GM19467 (cell line): ENCODE data around the gene ALDOC.
A peak's percentile ranks its signal among the peaks of the same experiment; 100 is the strongest.
"Not testable (repeated sequence)": the region's sequence is repeated elsewhere in the genome, so short reads cannot be mapped to it uniquely, and the experiment has no call there.

Experiments used
- ATAC-seq: cut with Tn5 transposase; IDR thresholded peaks from one replicate; pipeline ENCODE4 v1.9.1; 2021; ENCODE audit warnings: mild to moderate bottlenecking, moderate library complexity; ENCODE audit not compliant: unreplicated experiment

The ALDOC gene

GRCh38 chr17:28576758-28577465 lies at the start of gene ALDOC:
TSS of gene ALDOC (minus strand) at chr17:28576895. CDS start at chr17:28575532, 1,363 bp downstream.
- peak; percentile 86 for ATAC-seq

- ATAC-seq, result no peak
These were observed 47.5 kb upstream of the ALDOC start for GRCh38 chr17:28624148-28624547.

- ATAC-seq, result no peak
These were observed 47.0 kb upstream of the ALDOC start for GRCh38 chr17:28623696-28624095.

- no peak for ATAC-seq
These were observed 45.5 kb upstream of the ALDOC start for GRCh38 chr17:28622186-28622585.

GRCh38 chr17:28620010-28620409 lies 43.3 kb upstream of the ALDOC start:
- ATAC-seq, result no peak

GRCh38 chr17:28618464-28618863 lies 41.8 kb upstream of the ALDOC start:
- no peak for ATAC-seq

GRCh38 chr17:28616281-28616680 lies 39.6 kb upstream of the ALDOC start:
- ATAC-seq, result no peak

- no peak for ATAC-seq
These were observed 38.7 kb upstream of the ALDOC start for GRCh38 chr17:28615260-28615940.

GRCh38 chr17:28613931-28614381 lies 37.3 kb upstream of the ALDOC start, which contains the start of gene RSKR:
TSS of gene RSKR (minus strand) at chr17:28614185. CDS start at chr17:28614161, 24 bp downstream.
- ATAC-seq, result no peak

- ATAC-seq, result no peak
These were observed 36.5 kb upstream of the ALDOC start for GRCh38 chr17:28612936-28613872.

GRCh38 chr17:28612531-28612930 lies 35.8 kb upstream of the ALDOC start:
- no peak for ATAC-seq

- no peak for ATAC-seq
These were observed 33.7 kb upstream of the ALDOC start for GRCh38 chr17:28610376-28610775.

GRCh38 chr17:28604031-28604430 lies 27.3 kb upstream of the ALDOC start:
- ATAC-seq, result not testable (repeated sequence)

GRCh38 chr17:28599311-28600184 lies 22.9 kb upstream of the ALDOC start:
- ATAC-seq, result peak; percentile 40

GRCh38 chr17:28598799-28599310 lies 22.2 kb upstream of the ALDOC start, which contains the start of gene SPAG5:
TSS of gene SPAG5 (minus strand) at chr17:28599025. CDS start at chr17:28598946, 79 bp downstream.
- peak; percentile 78 for ATAC-seq

GRCh38 chr17:28598389-28598788 lies 21.7 kb upstream of the ALDOC start:
- ATAC-seq, result no peak

GRCh38 chr17:28597606-28598383 lies 21.1 kb upstream of the ALDOC start:
- ATAC-seq, result no peak

GRCh38 chr17:28592260-28592659 lies 15.6 kb upstream of the ALDOC start:
- no peak for ATAC-seq

- no peak for ATAC-seq
These were observed 9.2 kb upstream of the ALDOC start for GRCh38 chr17:28585851-28586250.
